H1 (cell line): ENCODE data around the gene USP43. TPM values are rescaled to one million over a fixed set of nuclear protein-coding genes. Genes with fewer than 3 reads are reported as not detected.

ENCODE experiments used
- CTCF ChIA-PET: fragments of 300-600 bp; sonication (Branson Sonifier 250); formaldehyde crosslinking; loops from one replicate; lab custom pipeline; 2021; ENCODE audit not compliant: partially characterized antibody; lab: Charles Lee
- POLR2A ChIA-PET: fragments of 300-600 bp; sonication (Branson Sonifier 250); formaldehyde crosslinking; loops from one replicate; lab custom pipeline; 2021; ENCODE audit warnings: inconsistent platforms; ENCODE audit not compliant: partially characterized antibody; lab: Charles Lee
- DNase-seq, 2 experiments: peaks; one replicate each; pipeline versions ENCODE4 v3.0.0 to v3.0.0-alpha.2; 2010 to 2022; ENCODE audit warnings: low spot score in 2 of 2, low read depth in 1 of 2, mixed read lengths in 1 of 2
- FAIRE-seq: peaks from 2 replicates; lab custom pipeline; 2011; peaks lifted over from hg19 to GRCh38; lab: Jason Lieb, UNC
- H2AFZ ChIP-seq: 2 replicates; pipeline ENCODE4 v1.8.1; 2012; ENCODE audit warnings: low read length, inconsistent platforms
- H2AK5ac ChIP-seq: 2 replicates; pipeline ENCODE4 v1.6.1; 2013; ENCODE audit warnings: low read depth, low read length
- H2BK120ac ChIP-seq: replicated peaks from 2 replicates; pipeline ENCODE3; 2013; ENCODE audit warnings: low read depth, low read length, inconsistent platforms
- H2BK12ac ChIP-seq: 2 replicates; pipeline ENCODE4 v1.6.1; 2013; ENCODE audit warnings: low read depth, low read length
- H2BK15ac ChIP-seq: 2 replicates; pipeline ENCODE4 v1.6.1; 2013; ENCODE audit warnings: low read length
- H2BK20ac ChIP-seq: 2 replicates; pipeline ENCODE4 v1.6.1; 2013; ENCODE audit warnings: low read length
- H2BK5ac ChIP-seq: 2 replicates; pipeline ENCODE4 v1.6.1; 2013; ENCODE audit warnings: low read depth, low read length
- H3K14ac ChIP-seq: 2 replicates; pipeline ENCODE4 v1.6.1; 2013; ENCODE audit warnings: inconsistent platforms; ENCODE audit not compliant: insufficient read length
- H3K18ac ChIP-seq: 2 replicates; pipeline ENCODE4 v1.6.1; 2013; ENCODE audit warnings: low read length; ENCODE audit errors: extremely low read depth
- H3K23ac ChIP-seq: 2 replicates; pipeline ENCODE4 v1.6.1; 2013; ENCODE audit warnings: inconsistent platforms; ENCODE audit not compliant: insufficient read length
- H3K23me2 ChIP-seq: 2 replicates; pipeline ENCODE4 v1.6.1; 2013; ENCODE audit warnings: low read depth, low read length
- H3K27ac ChIP-seq: 2 replicates; pipeline ENCODE4 v1.6.1; 2011; ENCODE audit warnings: low read depth, low read length, inconsistent platforms
- H3K27me3 ChIP-seq, 4 experiments: replicated peaks in 1 of 4; 1 replicate in 1 of 4; 2 replicates in 3 of 4; pipeline versions ENCODE4 v1.6.1 to v1.8.1; 2011 to 2013; ENCODE audit warnings: low read length in 3 of 4, mild to moderate bottlenecking in 3 of 4, inconsistent platforms in 2 of 4, mixed read lengths in 2 of 4, moderate library complexity in 1 of 4; ENCODE audit not compliant: control insufficient read depth in 3 of 4, insufficient read depth in 3 of 4; ENCODE audit errors: extremely low read depth in 1 of 4
- H3K36me3 ChIP-seq, 4 experiments: 2 replicates each; pipeline versions ENCODE4 v1.6.1 to v1.8.1; 2011 to 2013; ENCODE audit warnings: mild to moderate bottlenecking in 4 of 4, low read length in 3 of 4, moderate library complexity in 2 of 4, control low read depth in 1 of 4, inconsistent platforms in 1 of 4; ENCODE audit not compliant: insufficient read depth in 4 of 4, control insufficient read depth in 2 of 4
- H3K4ac ChIP-seq: replicated peaks from 2 replicates; pipeline ENCODE3; 2013; ENCODE audit warnings: low read length, low read depth, mixed read lengths, inconsistent platforms; ENCODE audit not compliant: insufficient read length
- H3K4me1 ChIP-seq, 4 experiments: replicated peaks in 1 of 4; 1 replicate in 1 of 4; 2 replicates in 3 of 4; pipeline versions ENCODE4 v1.6.1 to v1.8.1; 2011 to 2013; ENCODE audit warnings: low read length in 3 of 4, inconsistent platforms in 2 of 4, mixed read lengths in 1 of 4; ENCODE audit not compliant: insufficient read depth in 4 of 4, control insufficient read depth in 3 of 4
- H3K4me2 ChIP-seq, 2 experiments: 2 replicates each; pipeline versions ENCODE4 v1.6.1 to v1.8.1; 2011 to 2013; ENCODE audit warnings: low read depth in 2 of 2, low read length in 2 of 2, control low read depth in 1 of 2, inconsistent platforms in 1 of 2, mild to moderate bottlenecking in 1 of 2; ENCODE audit not compliant: insufficient read depth in 1 of 2
- H3K4me3 ChIP-seq, 4 experiments: fragments of 200-600, 300-600 bp in 1 of 4; sonication (generic), shearing (Covaris generic), sonication (Bioruptor Twin) in 1 of 4; 2 replicates each; pipeline versions ENCODE4 v1.5.1 to v1.8.1; 2011 to 2016; ENCODE audit warnings: low read length in 4 of 4, low read depth in 3 of 4, control low read depth in 2 of 4, inconsistent platforms in 2 of 4, mild to moderate bottlenecking in 2 of 4, mixed read lengths in 1 of 4, moderate library complexity in 1 of 4; ENCODE audit not compliant: insufficient read depth in 2 of 4; ENCODE audit errors: extremely low read depth in 1 of 4
- H3K56ac ChIP-seq: replicated peaks from 2 replicates; pipeline ENCODE3; 2013; ENCODE audit warnings: low read depth, mild to moderate bottlenecking, mixed read lengths, low read length, inconsistent platforms; ENCODE audit not compliant: insufficient read length
- H3K79me1 ChIP-seq: 2 replicates; pipeline ENCODE4 v1.6.1; 2013; ENCODE audit warnings: low read depth, low read length, control low read depth
- H3K79me2 ChIP-seq, 2 experiments: 2 replicates each; pipeline versions ENCODE4 v1.6.1 to v1.8.1; 2012 to 2013; ENCODE audit warnings: low read length in 2 of 2, mild to moderate bottlenecking in 2 of 2, inconsistent platforms in 1 of 2; ENCODE audit not compliant: insufficient read depth in 2 of 2, control insufficient read depth in 1 of 2
- H3K9ac ChIP-seq, 4 experiments: replicated peaks in 1 of 4; 1 replicate in 1 of 4; 2 replicates in 3 of 4; pipeline versions ENCODE4 v1.6.1 to v1.8.1; 2011 to 2013; ENCODE audit warnings: low read depth in 3 of 4, low read length in 3 of 4, control low read depth in 2 of 4, mild to moderate bottlenecking in 2 of 4, moderate library complexity in 2 of 4, inconsistent platforms in 1 of 4; ENCODE audit errors: extremely low read depth in 1 of 4
- H3K9me3 ChIP-seq, 2 experiments: 2 replicates each; pipeline versions ENCODE4 v1.6.1 to v1.8.1; 2012 to 2013; ENCODE audit warnings: mild to moderate bottlenecking in 2 of 2, moderate library complexity in 2 of 2, control low read depth in 1 of 2, inconsistent platforms in 1 of 2, low read depth in 1 of 2, low read length in 1 of 2, mixed read lengths in 1 of 2; ENCODE audit not compliant: insufficient read depth in 2 of 2
- H4K20me1 ChIP-seq, 2 experiments: replicated peaks in 1 of 2; 2 replicates each; pipeline versions ENCODE3 to v1.8.1; 2011 to 2013; ENCODE audit warnings: inconsistent platforms in 2 of 2, low read length in 2 of 2, mild to moderate bottlenecking in 1 of 2; ENCODE audit not compliant: insufficient read depth in 2 of 2, control insufficient read depth in 1 of 2
- H4K5ac ChIP-seq: 2 replicates; pipeline ENCODE4 v1.6.1; 2013; ENCODE audit warnings: low read length, low read depth, mixed read lengths, inconsistent platforms; ENCODE audit not compliant: insufficient read length
- H4K8ac ChIP-seq: 2 replicates; pipeline ENCODE4 v1.8.0; 2013; ENCODE audit warnings: mild to moderate bottlenecking, moderate library complexity, low read length, inconsistent platforms; ENCODE audit not compliant: insufficient read depth; ENCODE audit errors: extremely low read depth
- H4K91ac ChIP-seq: replicated peaks from 2 replicates; pipeline ENCODE3; 2013; ENCODE audit warnings: low read length, mixed read lengths, inconsistent platforms; ENCODE audit not compliant: insufficient read length
- POLR2AphosphoS5 ChIP-seq: IDR thresholded peaks from 2 replicates; pipeline ENCODE4 v1.6.1; 2011; ENCODE audit warnings: low read depth, low read length
- RAD21 ChIP-seq, 2 experiments: IDR thresholded peaks in 1 of 2; conservative IDR thresholded peaks in 1 of 2; 2 replicates each; pipeline ENCODE4 v1.6.1; 2011; ENCODE audit warnings: low read depth in 2 of 2, low read length in 2 of 2, improper control_type of control experiment in 1 of 2, inconsistent platforms in 1 of 2, mild to moderate bottlenecking in 1 of 2, moderate library complexity in 1 of 2
- WGBS, 2 experiments: shearing (Covaris generic) in 1 of 2; methylation state at CpG; one replicate each; pipeline versions ENCODE4 v1.1.6 to v1.1.7; 2013 to 2015; ENCODE audit warnings: low lambda C conversion rate in 2 of 2, mixed read lengths in 2 of 2, inconsistent platforms in 1 of 2, low coverage in 1 of 2, missing lambda C conversion rate in 1 of 2; ENCODE audit not compliant: insufficient replicate concordance in 2 of 2, insufficient coverage in 1 of 2, insufficient read length in 1 of 2; ENCODE audit errors: extremely low coverage in 1 of 2, missing lambda C conversion rate in 1 of 2; 5-methylcytosine and 5-hydroxymethylcytosine counted together
- polyA plus RNA-seq, 7 experiments: library from polyadenylated mRNA; depleted of rRNA in 3 of 7; stranded (reverse) in 5 of 7; unstranded in 2 of 7; fragments of >200 nt in 5 of 7; fragments of 200-250 nt in 2 of 7; gene quantifications; 1 replicate in 5 of 7; 2 replicates in 1 of 7; 4 replicates in 1 of 7; pipeline versions ENCODE4 v1.2.1 to v1.2.3, GENCODE V29; 2011 to 2013; ENCODE audit warnings: missing spikeins in 2 of 7, mixed read lengths in 2 of 7
- total RNA-seq: library from RNA; stranded (reverse); fragmentation: NEBNext Ultra II Directional; extraction: Animal tissue kit (Norgen Biotek cat#: 25700); gene quantifications from 2 replicates; pipeline ENCODE4 v1.2.1, GENCODE V29; 2021

USP43 gene
- total and polyA plus RNA-seq, 2 of the 8 experiments (the other 6 are each of a cell fraction or from before 2014, with no cell fraction given), result 3.0 to 7.2 TPM

GRCh38 chr17:9755083-9755482, 109.8 kb downstream of the USP43 start:
- ChIA-PET POLR2A (no interaction called here), CTCF (interaction anchor here (0.9 to 1.8 kb wide), 4 partner anchors 10 to 34 kb away, joined by 3 to 6 read pairs (median 4); no protein-coding TSS in a partner anchor)
- Histone ChIP-seq H4K91ac (no peak overlapping the region), H2BK5ac (no peak overlapping the region), H3K79me1 (no peaks in the 10 kb centered on the region), H3K79me2 (no peaks in the 10 kb centered on the region), H3K56ac (no peak overlapping the region), H3K27me3 (no peaks in the 10 kb centered on the region), H3K9ac (no peak overlapping the region), H3K23ac (no peak overlapping the region), H2BK120ac (no peak overlapping the region), H3K14ac (no peak overlapping the region), H2AFZ (no peak overlapping the region), H3K18ac (no peak overlapping the region), H2BK12ac (no peak overlapping the region), H3K4ac (no peak overlapping the region), H4K8ac (no peak overlapping the region), H3K9me3 (no peaks in the 10 kb centered on the region), H3K36me3 (no peaks in the 10 kb centered on the region), H3K27ac (no peak overlapping the region), H3K23me2 (no peaks in the 10 kb centered on the region), H3K4me2 (no peak overlapping the region), H2BK20ac (no peak overlapping the region), H4K5ac (no peak overlapping the region), H3K4me3 (no peak overlapping the region), H2AK5ac (no peak overlapping the region), H2BK15ac (no peak overlapping the region), H4K20me1 (no peaks in the 10 kb centered on the region), H3K4me1 (no peaks in the 10 kb centered on the region)
- FAIRE-seq (no peak), DNase-seq (no peak)
- WGBS, 2 experiments, result 92% methylated on average over 3 of the region's 3 CpGs; no CpG with 5 or more reads in 1 of the 2 experiments
- TF ChIP-seq RAD21 (IDR thresholded peaks at IDR 0.05 in 1 of 2, conservative IDR thresholded peaks at IDR 0.05 in 1 of 2; ENCODE audit: low read depth in 2 of 2, low read length in 2 of 2) (0 out of 4 replicates have a peak, but pooled peaks have one; percentile 5 to 13), POLR2AphosphoS5 (no peak)
